ENCODE data around the gene TRIM65. TPM values are rescaled to one million over a fixed set of nuclear protein-coding genes. Genes with fewer than 3 reads are reported as not detected.

The TRIM65 gene
- total and polyA plus RNA-seq, 2 of the 4 experiments (the other 2 are of a cell fraction) = 7.9 to 10.6 TPM

DNA sequence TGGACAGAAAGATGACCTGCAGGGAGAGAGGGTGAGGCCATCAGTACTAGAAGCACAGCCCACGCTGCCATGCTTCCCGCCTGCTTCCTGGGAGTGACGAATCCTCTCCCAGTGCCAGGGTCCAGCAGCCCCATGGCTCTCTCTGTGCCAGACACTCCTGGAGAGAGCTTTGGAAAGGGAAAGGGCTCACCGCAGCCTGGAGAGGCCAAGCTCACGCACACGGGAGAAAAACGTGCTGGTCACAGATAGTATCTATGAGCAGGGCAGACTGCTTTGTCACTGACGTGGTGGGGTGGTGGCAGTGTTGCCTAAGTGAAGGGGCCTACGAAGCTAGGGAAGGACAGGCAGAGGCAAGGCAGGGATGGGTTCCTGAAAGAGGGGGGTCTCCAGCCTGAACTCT lies 47.0 kb downstream of the TRIM65 start:
- in situ Hi-C loops (cut with MboI; ENCODE audit: low sequenced_read_pairs) (no loop called here), intact Hi-C loops (cut with micrococcal nuclease) (no loop called here), dilution Hi-C loops (cut with HindIII; ENCODE audit: low sequenced_read_pairs, unreplicated experiment) (no loop called here)
- H3K4me3 ChIP-seq (ENCODE audit: insufficient read depth, low read depth, low read length) = no peak overlapping the region
- no peak overlapping the region for H2BK20ac ChIP-seq (ENCODE audit: low read depth, low read length)
- H3K23ac ChIP-seq (ENCODE audit: low read depth, low read length) = no peak overlapping the region
- peak overlapping the region; percentile 1 for H2AFZ ChIP-seq (replicated peaks; ENCODE audit: low read length, poor library complexity)
- H3K27me3 ChIP-seq (ENCODE audit: control insufficient read depth, insufficient read depth, low read length) = no peaks in the 10 kb centered on the region
- no peak overlapping the region for H3K18ac ChIP-seq (ENCODE audit: low read depth, low read length)
- H2AK5ac ChIP-seq (ENCODE audit: low read depth, low read length) = no peak overlapping the region
- peaks cover 10% of the 10 kb centered on the region for H3K9me1 ChIP-seq (ENCODE audit: insufficient read depth, low read length)
- H4K5ac ChIP-seq (ENCODE audit: low read depth, low read length) = no peak overlapping the region
- POLR2A ChIA-PET (ENCODE audit: unreplicated experiment) = no interaction called here
- H3K14ac ChIP-seq (replicated peaks; ENCODE audit: low read depth, low read length) = no peak overlapping the region
- 93% methylated on average over 6 of the region's 9 CpGs; no CpG with 5 or more reads in 1 of the 2 experiments for WGBS, 2 experiments (ENCODE audit: extremely low coverage in 2 of 2, insufficient read length in 1 of 2)
- peaks cover 52% of the 10 kb centered on the region for H3K36me3 ChIP-seq (ENCODE audit: control insufficient read depth, insufficient read depth, low read length)
- H3K4me1 ChIP-seq (ENCODE audit: control insufficient read depth, insufficient read depth, low read length) = peaks cover 14% of the 10 kb centered on the region
- no peak overlapping the region for H3K9ac ChIP-seq (ENCODE audit: low read depth, low read length)
- BruUV-seq (replicated peaks) = no TSS peak
- CTCF ChIA-PET = interaction anchor here (0.6 to 0.7 kb wide), 2 partner anchors 92 to 96 kb away, joined by 3 to 4 read pairs; no protein-coding TSS in a partner anchor
- no peak overlapping the region for H4K8ac ChIP-seq (ENCODE audit: low read depth in 2 of 2, low read length in 2 of 2)
- no peak overlapping the region for H4K91ac ChIP-seq (ENCODE audit: insufficient read depth, low read depth, low read length)
- no peak for DNase-seq
- no peak for ATAC-seq (ENCODE audit: low read depth)
- peaks cover 6 to 27% of the 10 kb centered on the region in 2 experiments; a peak in 3 of 4 replicates for H3K79me1 ChIP-seq (ENCODE audit: low read depth in 1 of 2, low read length in 2 of 2)
- TF ChIP-seq, protein P1, sequence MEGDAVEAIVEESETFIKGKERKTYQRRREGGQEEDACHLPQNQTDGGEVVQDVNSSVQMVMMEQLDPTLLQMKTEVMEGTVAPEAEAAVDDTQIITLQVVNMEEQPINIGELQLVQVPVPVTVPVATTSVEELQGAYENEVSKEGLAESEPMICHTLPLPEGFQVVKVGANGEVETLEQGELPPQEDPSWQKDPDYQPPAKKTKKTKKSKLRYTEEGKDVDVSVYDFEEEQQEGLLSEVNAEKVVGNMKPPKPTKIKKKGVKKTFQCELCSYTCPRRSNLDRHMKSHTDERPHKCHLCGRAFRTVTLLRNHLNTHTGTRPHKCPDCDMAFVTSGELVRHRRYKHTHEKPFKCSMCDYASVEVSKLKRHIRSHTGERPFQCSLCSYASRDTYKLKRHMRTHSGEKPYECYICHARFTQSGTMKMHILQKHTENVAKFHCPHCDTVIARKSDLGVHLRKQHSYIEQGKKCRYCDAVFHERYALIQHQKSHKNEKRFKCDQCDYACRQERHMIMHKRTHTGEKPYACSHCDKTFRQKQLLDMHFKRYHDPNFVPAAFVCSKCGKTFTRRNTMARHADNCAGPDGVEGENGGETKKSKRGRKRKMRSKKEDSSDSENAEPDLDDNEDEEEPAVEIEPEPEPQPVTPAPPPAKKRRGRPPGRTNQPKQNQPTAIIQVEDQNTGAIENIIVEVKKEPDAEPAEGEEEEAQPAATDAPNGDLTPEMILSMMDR (conservative IDR thresholded peaks at IDR 0.05; ENCODE audit: low read depth, low read length) = no peak
- no peak overlapping the region for H3K56ac ChIP-seq (ENCODE audit: extremely low read depth, insufficient read depth, low read length)
- H2AK9ac ChIP-seq (replicated peaks; ENCODE audit: low read depth, low read length, poor library complexity) = no peak overlapping the region
- H4K20me1 ChIP-seq (ENCODE audit: insufficient read depth, low read length) = peaks cover 13% of the 10 kb centered on the region
- no peak overlapping the region for H3K27ac ChIP-seq (ENCODE audit: insufficient read depth, low read length)
- no peaks in the 10 kb centered on the region for H3K9me3 ChIP-seq (ENCODE audit: control insufficient read depth, insufficient read depth, low read length)
- H3K4me2 ChIP-seq (ENCODE audit: low read depth, low read length) = no peak overlapping the region
- H3K4ac ChIP-seq (ENCODE audit: low read depth, low read length) = no peak overlapping the region
- H2BK5ac ChIP-seq (ENCODE audit: low read depth, low read length, poor library complexity, severe bottlenecking) = no peak overlapping the region
- no peak overlapping the region for H2BK120ac ChIP-seq (ENCODE audit: low read depth, low read length)
- no peak overlapping the region for H2BK15ac ChIP-seq (ENCODE audit: low read depth, low read length)

Data from IMR-90 (cell line).